ENCODE data around the gene BBS12. TPM values are rescaled to one million over a fixed set of nuclear protein-coding genes. Genes with fewer than 3 reads are reported as not detected.

The BBS12 gene
- polyA plus RNA-seq, 2 of the 4 experiments (the other 2 are of a cell fraction): 3.2 to 3.4 TPM

DNA sequence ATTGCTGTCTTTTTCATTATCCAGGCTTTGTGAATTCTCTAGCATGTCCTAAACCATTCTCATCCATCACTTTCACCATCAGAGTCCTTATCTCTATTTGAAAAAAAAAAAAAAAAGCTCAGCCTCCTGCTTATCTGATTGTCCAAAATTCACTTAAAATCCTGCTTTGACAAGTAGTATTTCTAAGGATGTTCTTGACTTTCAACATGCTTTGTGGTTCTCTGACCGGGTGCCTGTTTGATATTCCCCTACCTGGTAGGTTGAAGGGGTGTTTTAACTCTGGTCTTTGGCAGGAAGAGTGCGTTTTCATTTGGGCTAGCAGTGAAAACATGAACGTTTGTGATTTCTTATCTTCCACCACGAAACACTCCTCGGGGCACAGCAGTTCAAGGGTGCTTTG lies 17.3 kb upstream of the BBS12 start:
- no peak for TF ChIP-seq KDM1A (IDR thresholded peaks at IDR 0.05; ENCODE audit: low read depth)
- TF ChIP-seq HOXA7 (CRISPR knock-in tag; IDR thresholded peaks at IDR 0.05): no peak
- no peak for TF ChIP-seq ZFP36 (IDR thresholded peaks at IDR 0.05; ENCODE audit: borderline replicate concordance, partially characterized antibody)
- no peak for TF ChIP-seq MAFK (IDR thresholded peaks at IDR 0.05; ENCODE audit: partially characterized antibody)
- TF ChIP-seq HOXB13 (CRISPR knock-in tag; IDR thresholded peaks at IDR 0.05; ENCODE audit: low read depth): no peak
- TF ChIP-seq EHMT2 (IDR thresholded peaks at IDR 0.05; ENCODE audit: low read depth): no peak
- TF ChIP-seq JUNB (IDR thresholded peaks at IDR 0.05): no peak
- TF ChIP-seq, protein P1, sequence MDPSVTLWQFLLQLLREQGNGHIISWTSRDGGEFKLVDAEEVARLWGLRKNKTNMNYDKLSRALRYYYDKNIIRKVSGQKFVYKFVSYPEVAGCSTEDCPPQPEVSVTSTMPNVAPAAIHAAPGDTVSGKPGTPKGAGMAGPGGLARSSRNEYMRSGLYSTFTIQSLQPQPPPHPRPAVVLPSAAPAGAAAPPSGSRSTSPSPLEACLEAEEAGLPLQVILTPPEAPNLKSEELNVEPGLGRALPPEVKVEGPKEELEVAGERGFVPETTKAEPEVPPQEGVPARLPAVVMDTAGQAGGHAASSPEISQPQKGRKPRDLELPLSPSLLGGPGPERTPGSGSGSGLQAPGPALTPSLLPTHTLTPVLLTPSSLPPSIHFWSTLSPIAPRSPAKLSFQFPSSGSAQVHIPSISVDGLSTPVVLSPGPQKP (IDR thresholded peaks at IDR 0.05; ENCODE audit: low read depth, low read length): no peak
- no peak for TF ChIP-seq FOXS1 (CRISPR knock-in tag; IDR thresholded peaks at IDR 0.05)
- TF ChIP-seq NPAS2 (CRISPR knock-in tag; IDR thresholded peaks at IDR 0.05; ENCODE audit: borderline replicate concordance): no peak
- TF ChIP-seq TFCP2L1 (CRISPR knock-in tag; IDR thresholded peaks at IDR 0.05): no peak
- no peak for TF ChIP-seq NFE2L2 (conservative IDR thresholded peaks at IDR 0.05; ENCODE audit: low read length)
- TF ChIP-seq POLR2AphosphoS2 (conservative IDR thresholded peaks at IDR 0.05; ENCODE audit: low read length): no peak
- TF ChIP-seq, protein P2, sequence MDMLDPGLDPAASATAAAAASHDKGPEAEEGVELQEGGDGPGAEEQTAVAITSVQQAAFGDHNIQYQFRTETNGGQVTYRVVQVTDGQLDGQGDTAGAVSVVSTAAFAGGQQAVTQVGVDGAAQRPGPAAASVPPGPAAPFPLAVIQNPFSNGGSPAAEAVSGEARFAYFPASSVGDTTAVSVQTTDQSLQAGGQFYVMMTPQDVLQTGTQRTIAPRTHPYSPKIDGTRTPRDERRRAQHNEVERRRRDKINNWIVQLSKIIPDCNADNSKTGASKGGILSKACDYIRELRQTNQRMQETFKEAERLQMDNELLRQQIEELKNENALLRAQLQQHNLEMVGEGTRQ (IDR thresholded peaks at IDR 0.05): no peak
- no peak for TF ChIP-seq RAD21 (conservative IDR thresholded peaks at IDR 0.05 in 1 of 2, IDR thresholded peaks at IDR 0.05 in 1 of 2)
- TF ChIP-seq MAZ (IDR thresholded peaks at IDR 0.05; ENCODE audit: borderline replicate concordance, low read depth, low read length): no peak
- TF ChIP-seq CHD4 (IDR thresholded peaks at IDR 0.05; ENCODE audit: borderline replicate concordance): no peak
- no peak for TF ChIP-seq HOXB5 (CRISPR knock-in tag; IDR thresholded peaks at IDR 0.05)
- no peak for TF ChIP-seq JUN (IDR thresholded peaks at IDR 0.05)
- TF ChIP-seq E2F6 (IDR thresholded peaks at IDR 0.05; ENCODE audit: borderline replicate concordance, low read depth): no peak
- WGBS (ENCODE audit: missing lambda C conversion rate): 45% methylated on average over 5 of the region's 5 CpGs
- no peak overlapping the region for H3K4me2 ChIP-seq
- ChIA-PET POLR2A (no interaction called here), CTCF (no interaction called here)
- no peak for ATAC-seq
- DNase-seq (ENCODE audit: low read depth in 1 of 2, low spot score in 1 of 2): no peak
- H3K4me3 ChIP-seq: no peak overlapping the region
- no peak overlapping the region for H3K27ac ChIP-seq
- no peaks in the 10 kb centered on the region for H3K9me3 ChIP-seq
- no peak for FAIRE-seq
- H3K4me1 ChIP-seq: no peaks in the 10 kb centered on the region

- CTCF ChIA-PET: interaction anchor here (0.7 to 2.2 kb wide), 11 partner anchors 30 to 385 kb away, joined by 3 to 22 read pairs (median 3); no protein-coding TSS in a partner anchor
- WGBS (ENCODE audit: missing lambda C conversion rate): 20% methylated on average over 4 of the region's 4 CpGs
- TF ChIP-seq RAD21 (conservative IDR thresholded peaks at IDR 0.05 in 1 of 2, IDR thresholded peaks at IDR 0.05 in 1 of 2): peak; percentile 63 to 70
- TF ChIP-seq SMC3 (IDR thresholded peaks at IDR 0.05): peak; percentile 70
- TF ChIP-seq CTCF (IDR thresholded peaks at IDR 0.05): peak; percentile 71
- TF ChIP-seq, protein P3, sequence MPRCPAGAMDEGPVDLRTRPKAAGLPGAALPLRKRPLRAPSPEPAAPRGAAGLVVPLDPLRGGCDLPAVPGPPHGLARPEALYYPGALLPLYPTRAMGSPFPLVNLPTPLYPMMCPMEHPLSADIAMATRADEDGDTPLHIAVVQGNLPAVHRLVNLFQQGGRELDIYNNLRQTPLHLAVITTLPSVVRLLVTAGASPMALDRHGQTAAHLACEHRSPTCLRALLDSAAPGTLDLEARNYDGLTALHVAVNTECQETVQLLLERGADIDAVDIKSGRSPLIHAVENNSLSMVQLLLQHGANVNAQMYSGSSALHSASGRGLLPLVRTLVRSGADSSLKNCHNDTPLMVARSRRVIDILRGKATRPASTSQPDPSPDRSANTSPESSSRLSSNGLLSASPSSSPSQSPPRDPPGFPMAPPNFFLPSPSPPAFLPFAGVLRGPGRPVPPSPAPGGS (IDR thresholded peaks at IDR 0.05): no peak
- peak; percentile 61 to 70 for DNase-seq (ENCODE audit: low read depth in 1 of 2, low spot score in 1 of 2)
- H3K9me3 ChIP-seq: no peaks in the 10 kb centered on the region
- POLR2A ChIA-PET: interaction anchor here (0.9 kb wide), 1 partner anchor 15 kb away, joined by 3 read pairs; the partner anchor contains the start of gene BBS12
- no peaks in the 10 kb centered on the region for H3K4me1 ChIP-seq
- ATAC-seq: peak; percentile 89 to 96
- H3K4me3 ChIP-seq: no peak overlapping the region
- no peak for FAIRE-seq
- no peak overlapping the region for H3K4me2 ChIP-seq
- no peak overlapping the region for H3K27ac ChIP-seq
These were observed 15.6 kb upstream of the BBS12 start for GRCh38 chr4:122716825-122717448.
